GM21515 (cell line): ENCODE data around the gene COBL.
A peak's percentile ranks its signal among the peaks of the same experiment; 100 is the strongest.
"Not testable (repeated sequence)": the region's sequence is repeated elsewhere in the genome, so short reads cannot be mapped to it uniquely, and the experiment has no call there.

Source experiments
- ATAC-seq: cut with Tn5 transposase; IDR thresholded peaks from one replicate; pipeline ENCODE4 v1.9.1; 2021; ENCODE audit not compliant: unreplicated experiment

The COBL gene

DNA sequence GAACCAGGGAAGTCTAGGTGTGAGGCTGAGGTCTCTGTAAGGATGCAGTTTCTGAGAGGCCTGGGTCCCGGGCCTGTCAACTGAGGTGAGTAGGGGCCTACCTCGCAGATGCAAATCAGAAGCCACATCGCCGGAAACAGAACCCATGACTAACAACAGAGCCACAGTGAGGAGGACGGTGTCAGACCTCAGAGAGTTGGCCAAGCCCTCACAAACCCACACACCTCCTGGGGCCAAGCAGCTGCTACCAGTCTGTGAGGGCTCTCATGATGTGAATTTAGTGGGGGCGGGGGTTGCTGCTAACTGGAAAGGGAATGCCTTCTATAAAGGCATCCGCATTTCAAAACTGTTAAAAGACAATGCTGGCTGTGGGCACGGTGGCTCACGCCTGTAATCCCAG, 103.0 kb downstream of the COBL start:
- no peak for ATAC-seq

DNA sequence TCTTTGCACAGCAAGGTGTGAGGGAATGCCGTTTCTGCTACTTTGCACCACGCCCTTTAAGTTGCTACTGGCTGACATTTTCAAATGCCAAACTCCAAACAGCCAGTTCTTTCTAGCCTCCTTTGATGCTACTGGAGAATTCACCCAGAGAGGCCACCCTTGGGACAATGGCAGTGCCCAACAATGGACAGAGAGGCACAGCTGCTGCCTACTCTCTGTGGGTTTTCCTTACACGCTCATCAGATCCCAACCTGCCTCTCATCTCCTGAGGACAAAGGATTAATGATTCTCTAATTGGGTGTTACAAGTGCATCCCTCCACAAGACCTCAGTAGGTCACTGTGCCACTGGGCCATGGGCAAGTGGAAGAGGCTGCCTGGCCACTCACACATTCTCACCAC, 105.8 kb downstream of the COBL start:
- no peak for ATAC-seq

DNA sequence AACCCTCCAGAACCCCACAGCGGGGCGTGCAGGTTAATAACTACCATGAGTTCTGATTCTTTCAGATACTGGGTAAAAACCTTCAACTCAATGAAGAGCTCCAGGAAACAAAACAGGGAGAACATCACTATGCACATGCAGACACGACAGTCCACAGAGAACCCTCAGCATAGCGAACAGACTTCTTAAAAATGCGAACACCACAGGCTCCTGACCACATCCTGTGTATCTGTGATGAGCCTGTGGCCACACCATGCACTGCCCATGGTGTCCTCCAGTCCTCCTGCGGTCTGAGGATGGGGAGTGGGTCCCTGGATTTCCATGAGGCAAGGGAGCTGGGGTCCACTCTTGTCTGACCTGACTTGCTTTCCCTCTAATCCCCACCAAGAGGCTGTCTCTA, 107.2 kb downstream of the COBL start:
- ATAC-seq: no peak

DNA sequence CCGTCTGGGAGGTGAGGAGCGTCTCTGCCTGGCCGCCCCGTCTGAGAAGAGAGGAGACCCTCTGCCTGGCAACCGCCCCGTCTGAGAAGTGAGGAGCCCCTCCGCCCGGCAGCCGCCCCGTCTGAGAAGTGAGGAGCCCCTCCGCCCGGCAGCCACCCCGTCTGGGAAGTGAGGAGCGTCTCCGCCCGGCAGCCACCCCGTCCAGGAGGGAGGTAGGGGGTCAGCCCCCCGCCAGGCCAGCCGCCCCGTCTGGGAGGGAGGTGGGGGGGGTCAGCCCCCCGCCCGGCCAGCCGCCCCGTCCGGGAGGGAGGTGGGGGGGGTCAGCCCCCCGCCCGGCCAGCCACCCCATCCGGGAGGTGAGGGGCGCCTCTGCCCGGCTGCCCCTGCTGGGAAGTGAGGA, 108.5 kb downstream of the COBL start:
- not testable (repeated sequence) for ATAC-seq

DNA sequence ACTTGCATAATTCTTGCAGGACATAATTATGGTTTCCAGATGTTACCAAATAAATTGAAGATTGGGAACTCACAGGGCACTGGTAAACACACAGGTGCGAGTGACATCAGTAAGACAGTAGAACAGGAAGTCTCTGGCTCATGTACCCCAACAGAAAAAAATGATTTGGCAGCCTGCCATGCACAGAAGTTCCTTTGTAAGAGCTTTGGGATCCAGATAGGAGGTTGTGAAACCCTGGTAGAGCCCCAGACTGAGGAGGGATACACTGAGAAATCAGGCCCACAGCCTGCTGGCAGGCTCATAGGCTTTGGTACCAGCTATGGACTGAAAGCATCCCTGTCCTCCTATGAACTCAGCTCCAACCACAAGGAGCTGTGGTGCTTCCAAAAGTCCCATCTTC, 118.0 kb downstream of the COBL start:
- ATAC-seq: no peak

DNA sequence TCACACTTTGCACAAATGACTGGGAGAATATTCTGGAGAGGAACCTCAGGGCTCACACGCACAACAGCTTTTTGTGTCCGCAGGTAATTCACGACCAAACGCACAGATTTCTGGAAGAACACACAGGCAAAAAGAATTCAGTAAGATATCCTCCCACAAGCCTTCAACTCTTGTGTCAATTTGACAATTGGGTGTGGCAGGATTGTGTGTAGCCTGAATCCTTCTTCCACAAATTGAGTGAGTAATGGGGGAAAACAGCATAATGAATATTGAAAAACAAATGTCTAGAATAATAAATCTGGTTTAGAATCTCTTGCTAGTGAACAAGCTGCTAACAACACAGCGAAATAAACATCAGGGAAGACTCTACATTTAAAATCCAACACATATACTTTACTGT, 125.6 kb downstream of the COBL start:
- ATAC-seq: no peak

DNA sequence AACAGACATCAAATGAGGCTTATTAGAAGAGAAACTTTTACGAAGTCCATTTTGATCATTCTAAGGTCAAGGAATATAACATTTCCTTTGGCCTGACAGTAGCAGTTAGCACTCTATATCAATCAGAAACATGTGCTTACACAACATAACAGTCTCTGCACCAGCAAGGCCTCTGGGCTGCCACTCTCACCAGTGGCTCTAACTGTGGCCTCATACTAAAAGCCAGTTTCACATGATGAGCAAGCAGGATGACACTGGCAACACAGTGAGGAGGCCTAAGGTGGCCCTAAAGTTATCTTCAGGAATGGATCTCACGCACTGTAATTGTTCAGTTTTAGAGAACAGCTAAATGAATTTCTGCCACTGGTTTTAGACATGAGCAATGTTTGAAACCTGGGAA, 126.8 kb downstream of the COBL start:
- no peak for ATAC-seq

DNA sequence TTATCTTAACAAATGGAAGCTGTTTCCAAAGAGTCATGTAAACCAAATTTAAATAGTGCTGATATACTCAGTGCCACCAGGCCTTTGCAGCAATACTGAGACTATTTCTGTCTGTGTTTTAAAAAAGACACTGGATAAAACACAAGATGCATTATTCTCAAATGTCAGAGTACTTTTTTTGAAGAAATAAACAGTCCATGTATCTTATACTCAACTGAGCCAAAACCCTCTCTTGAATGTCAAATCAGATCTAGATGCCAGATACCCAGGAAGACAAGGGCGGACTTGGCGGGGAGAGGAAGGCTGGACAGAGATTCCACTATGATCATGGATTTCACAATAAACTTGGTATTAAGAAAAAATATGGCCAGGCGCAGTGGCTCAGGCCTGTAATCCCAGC, 127.6 kb downstream of the COBL start:
- ATAC-seq: no peak

DNA sequence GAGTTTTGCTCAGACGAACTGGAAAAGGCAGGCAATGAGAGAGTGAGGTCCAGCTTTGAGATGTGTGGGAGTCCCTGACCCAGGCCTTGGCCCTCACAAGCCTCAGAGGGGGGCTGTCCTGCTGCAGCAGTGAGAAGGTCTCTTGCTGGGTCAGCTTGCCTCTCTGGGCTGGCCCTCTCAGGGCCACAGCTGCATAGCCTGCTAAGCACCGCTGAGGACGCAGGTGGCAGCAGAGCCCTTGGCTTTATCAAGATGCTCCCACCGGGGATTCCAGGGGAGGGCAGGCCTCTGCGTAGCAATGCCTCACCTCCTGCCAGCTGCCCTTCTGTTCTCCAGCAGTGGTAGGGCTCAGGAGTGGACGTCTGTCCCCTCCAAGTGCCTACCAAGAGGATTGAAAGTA, 128.7 kb downstream of the COBL start:
- no peak for ATAC-seq

DNA sequence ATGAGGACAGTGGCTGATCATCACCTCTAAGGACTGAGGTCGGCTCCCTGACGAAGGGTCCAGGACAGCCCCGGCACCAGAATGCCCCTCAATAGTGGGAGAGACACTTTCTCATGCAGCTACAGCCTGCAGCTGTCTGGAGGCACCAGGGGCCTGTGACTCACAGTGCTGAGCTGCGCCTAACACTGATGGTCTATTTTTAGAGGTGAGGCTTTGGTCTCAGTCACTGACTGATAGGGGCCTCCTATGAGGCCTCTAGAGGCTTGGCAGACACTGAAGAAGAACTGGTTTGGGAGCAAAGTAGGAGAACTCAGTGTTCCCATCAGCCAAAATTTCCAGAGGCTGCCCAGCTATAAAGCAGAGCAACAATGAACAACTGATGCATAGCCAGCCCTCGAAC, 130.1 kb downstream of the COBL start:
- no peak for ATAC-seq

DNA sequence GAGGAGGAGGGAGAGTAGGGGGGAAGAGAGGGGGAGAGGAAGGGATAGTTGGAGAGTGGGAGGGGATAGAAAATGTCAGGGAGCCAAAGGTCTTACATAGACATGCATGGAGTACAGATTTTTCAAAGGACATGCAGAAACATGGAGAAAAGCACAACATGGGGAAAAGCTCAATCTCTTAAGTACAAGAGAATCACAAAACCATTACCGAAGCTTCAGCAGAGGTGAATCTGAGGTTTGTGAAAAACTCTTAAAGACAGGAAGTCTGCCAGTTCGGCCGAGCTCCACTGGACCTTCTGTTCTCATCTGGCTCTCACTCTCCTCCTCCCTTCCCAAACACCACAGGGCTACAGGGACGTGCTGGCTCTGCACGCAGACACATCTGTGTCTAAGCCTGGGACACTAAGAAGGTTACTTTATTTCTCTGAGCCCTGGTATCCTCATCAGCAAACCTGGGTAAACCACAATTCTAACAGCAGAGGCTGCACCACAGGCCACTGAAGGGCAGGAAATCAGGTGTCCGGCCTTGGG, 133.9 kb downstream of the COBL start:
- no peak for ATAC-seq

DNA sequence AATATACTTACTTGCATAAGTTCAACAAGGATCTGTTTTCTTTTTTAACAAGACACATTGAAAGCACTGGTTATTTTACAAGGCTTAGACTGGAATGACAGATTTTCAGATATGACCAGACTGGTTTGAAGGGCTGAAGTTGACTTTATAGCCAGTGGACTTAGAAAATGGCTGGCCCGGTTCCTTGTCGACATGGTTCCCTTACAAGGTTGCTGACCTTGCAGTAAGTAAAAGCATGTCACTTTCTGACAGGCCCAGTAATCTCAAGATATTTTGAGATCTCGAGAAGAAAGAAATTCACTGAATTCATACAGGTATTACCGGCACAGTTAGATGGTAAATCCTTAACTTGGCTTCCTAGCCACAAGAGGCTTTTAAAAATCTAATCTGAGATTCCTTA, 136.5 kb downstream of the COBL start:
- no peak for ATAC-seq

DNA sequence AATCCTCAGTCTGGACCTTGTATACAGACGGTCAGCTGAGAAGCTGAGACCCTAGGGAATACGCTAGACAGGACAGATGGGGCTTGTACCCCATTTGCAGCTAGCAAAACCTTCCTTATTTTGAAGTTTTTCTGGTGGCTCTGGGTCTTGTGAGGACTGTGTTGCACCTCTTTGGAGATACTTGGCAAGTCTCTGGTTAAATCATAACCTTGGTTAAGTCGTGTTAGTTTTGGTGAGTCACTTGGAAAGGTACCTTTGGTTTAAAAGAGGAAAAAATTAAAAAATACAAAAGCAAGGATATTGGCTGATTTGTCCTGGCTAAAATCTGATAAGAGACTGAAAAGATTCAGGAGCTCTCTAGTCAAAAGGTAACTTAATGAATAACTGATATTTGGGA, 140.6 kb downstream of the COBL start:
- ATAC-seq: no peak

DNA sequence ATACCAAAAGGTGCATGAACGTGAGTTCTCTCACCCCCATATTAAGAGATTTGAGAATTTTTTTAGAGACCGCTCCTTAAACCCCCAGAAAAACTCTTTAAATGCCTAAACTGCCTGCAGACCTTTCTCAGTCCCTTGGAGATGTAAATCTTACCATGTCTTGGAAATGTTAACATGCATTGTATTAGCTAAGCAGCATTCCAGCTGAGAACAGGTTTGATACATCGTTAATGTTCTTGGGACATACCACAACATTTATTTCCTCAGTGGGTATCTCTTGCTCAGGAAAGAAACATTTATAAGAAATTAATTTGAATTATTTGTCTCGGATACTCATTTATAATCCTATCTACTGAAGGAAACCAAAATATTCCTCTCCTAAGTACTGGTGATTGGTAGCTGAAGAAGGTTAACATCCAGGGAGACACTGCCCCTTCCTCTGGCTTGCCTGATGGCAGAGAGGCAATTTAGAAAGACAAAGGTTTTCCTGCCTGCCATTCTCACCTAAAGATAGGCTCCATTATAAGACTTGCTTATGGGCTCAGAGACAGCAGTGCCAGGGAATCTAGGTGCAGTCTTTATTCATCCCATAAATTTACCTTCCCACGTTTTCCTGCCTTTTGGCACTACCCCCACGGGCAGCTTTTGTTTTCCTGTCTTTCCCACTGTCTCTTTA, 141.2 kb downstream of the COBL start:
- ATAC-seq: no peak

DNA sequence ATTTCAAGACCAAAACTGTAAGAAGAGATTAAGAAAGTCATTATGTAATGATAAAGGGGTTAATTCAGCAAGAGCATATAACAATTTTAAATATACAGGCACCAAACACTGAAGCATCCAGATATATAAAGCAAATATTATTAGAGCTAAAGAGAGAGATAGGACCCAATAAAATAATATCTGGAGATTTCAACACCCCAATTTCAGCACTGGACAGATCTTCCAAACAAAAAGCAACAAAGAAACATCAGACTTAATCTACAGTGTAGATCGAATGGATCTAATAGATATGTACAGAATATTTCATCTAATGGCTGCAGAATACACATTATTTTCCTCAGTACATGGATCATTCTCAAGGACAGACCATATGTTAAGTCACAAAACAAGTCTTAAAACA, 151.3 kb downstream of the COBL start:
- ATAC-seq: no peak

DNA sequence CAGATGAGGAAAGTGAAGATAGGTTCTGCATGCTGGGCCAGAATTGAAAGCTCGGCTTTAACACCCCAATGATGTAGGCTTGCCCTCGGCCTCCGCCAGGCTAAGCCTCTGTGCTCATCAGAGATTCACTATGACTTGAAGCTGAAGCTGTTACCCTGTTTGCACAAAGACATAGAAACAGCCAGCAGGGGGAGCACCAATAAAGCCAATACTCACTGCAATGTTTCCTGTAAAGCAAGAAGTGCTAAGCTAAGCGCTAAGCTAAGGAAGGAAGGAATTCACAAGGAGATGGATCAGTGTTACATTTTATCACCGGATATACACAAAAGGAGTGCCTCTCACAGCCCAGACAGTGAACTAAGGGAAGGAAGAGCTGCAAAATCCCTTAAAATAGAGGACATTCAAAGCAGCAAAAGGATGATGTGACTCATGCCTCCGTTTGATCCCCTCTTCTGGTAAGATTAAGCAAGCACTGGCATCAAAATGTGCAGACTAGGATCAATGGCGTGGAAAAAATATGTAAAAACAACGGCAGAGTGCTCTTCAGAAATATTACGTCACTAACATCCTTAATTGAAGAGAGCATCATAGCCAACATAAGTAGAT, 153.8 kb downstream of the COBL start:
- ATAC-seq: peak; percentile 87

DNA sequence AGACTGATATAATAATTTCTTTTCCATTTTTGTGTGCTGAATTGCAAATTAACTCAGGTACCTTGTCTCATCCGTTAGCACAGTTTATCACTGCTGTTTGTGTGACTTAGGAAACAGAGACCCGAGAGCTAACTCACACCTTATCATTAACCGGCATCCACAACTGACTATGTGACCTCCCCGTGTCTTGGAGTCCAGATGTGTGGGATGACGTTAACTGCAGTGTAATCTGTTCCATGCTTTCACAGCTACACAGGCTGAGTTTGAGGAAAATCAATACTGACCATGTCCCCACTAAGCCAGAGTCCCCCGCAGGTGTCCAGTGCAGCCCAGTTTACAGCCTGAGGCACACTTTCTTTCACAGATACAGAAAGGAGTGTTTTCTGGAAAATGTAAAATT, 154.7 kb downstream of the COBL start:
- ATAC-seq: no peak

DNA sequence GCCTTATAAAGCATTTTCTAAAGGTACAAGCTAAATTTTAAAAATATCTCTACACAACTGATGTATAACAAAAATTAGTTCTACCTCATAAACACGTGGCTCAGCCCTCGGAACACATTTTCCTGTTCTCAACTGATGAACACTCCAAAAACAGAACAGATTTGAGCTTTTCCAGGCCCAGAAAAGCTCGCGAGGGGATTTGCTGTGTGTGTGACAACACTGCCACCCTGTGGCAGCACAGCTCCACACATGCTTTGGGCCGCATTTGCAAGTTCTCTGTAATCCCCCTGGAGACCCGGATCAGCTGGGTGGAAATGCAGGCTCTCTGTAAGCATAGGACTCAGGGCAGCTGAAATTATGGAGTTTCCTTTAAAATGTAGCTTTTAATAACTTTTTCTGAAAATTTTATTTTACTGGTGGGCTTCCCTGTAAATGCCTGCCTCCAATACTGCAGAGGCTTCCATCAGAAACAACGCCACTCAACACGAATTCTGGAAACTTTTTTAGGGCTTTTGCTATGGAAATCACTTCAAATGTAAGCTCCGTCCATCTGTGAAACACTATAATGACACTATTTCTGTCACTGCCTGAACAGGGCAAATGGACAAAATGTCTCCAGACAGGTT, 155.5 kb downstream of the COBL start:
- ATAC-seq: no peak

DNA sequence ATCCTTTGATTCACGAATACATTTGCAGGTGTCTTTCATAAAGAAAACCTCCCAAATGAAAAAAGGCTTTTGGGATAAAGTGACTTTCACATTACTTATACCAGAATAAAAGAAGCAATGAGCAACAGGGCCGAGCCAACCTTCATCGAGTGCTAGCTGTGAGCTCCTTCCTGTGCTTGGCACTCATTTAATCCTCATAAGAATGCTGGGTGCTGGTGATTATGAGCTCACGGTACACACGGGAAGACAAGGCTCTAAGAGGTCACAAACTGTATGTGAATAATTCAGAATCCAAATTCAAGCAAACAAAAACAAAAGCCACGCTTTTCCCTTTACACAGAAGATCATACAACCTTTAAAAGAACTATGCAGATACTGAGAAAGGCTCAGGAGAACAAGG, 156.2 kb downstream of the COBL start:
- no peak for ATAC-seq

DNA sequence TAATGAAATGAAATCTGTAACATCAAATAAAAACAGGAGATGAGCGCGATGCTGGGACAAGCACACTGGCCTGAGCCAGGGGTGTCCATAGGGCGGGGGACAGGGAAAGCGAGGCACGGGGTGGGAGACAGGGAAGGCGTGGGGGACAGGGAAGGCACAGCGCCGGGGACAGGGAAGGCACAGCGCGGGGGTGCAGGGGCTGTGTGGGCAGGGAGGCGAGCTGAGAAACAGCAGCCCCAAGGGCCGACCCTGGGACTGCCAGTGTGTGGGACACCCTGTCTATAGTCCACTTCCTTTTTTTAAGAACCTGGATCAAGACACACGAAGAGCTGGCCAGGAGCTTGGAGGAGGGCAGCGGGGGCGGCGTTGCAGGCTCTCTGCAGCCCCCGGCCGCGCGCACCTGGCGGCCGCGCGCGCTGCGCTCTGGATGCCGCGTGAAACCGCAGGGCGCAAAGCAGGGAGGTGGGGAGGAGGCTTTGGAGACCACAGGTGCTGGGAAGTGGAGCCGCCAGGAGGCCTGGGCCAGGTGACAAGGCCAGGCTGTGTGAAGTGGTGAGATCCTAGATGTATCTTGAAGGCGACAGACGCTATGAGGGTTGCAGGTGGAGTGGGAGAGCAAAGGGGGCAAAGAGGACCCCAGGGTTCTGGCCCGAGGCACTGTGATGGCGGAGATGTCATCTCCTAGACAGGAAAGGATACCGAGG, 157.7 kb downstream of the COBL start:
- ATAC-seq: no peak

DNA sequence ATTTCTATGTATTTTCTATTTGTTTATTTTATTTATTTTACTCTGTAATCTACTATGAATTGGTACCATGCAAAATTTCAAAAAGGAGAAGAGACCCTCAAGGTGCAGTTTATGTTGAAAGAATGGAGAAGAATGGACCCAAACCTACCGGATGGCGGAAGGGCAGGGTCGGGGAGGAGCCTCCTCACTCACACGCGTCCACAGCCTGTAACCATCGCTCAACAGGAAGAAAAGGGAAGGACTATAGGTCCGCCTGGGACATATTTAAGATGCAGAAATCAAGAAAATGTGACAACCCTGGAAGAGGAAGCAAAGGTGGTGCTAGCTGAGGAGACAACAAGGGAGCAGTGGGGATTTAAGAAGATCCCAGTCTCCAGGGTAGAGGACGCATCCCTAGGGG, 158.4 kb downstream of the COBL start:
- ATAC-seq: no peak

DNA sequence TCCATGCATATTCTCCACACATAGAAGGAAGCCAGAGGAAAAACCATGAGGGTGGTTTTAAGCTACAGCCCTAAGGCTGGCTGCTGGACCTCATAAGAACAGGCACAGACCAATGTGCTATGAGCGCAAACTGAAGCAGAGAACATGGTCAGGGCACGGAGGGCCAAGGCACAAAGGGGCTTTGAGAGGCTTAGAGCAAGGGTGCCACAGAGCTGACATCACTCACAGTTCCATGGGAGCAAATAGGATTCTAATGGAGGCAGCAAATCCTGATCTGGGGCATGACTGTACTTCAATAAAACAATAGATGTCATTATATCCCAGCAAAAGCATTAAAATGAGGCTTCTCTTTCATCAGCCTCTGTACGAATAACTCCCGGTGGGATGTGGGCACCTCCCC, 162.4 kb downstream of the COBL start:
- no peak for ATAC-seq
